Testis (tissue), 3 donors: ENCODE data around the gene THEMIS2. TPM values are rescaled to one million over a fixed set of nuclear protein-coding genes. Genes with fewer than 3 reads are reported as not detected.

Experiments
- DNase-seq: peaks from one replicate; pipeline ENCODE4 v3.0.0-alpha.2; 2019
- H3K27ac ChIP-seq, 2 donors: fragments of 200-600 bp; sonication (generic); one replicate each; pipeline ENCODE4 v1.5.1; 2019
- H3K27me3 ChIP-seq: fragments of 200-600 bp; sonication (generic); one replicate; pipeline ENCODE4 v1.5.1; 2019
- H3K36me3 ChIP-seq: fragments of 200-600 bp; sonication (generic); one replicate; pipeline ENCODE4 v1.5.1; 2017; ENCODE audit warnings: low read depth; ENCODE audit errors: missing control alignments
- H3K4me1 ChIP-seq: fragments of 200-600 bp; sonication (generic); one replicate; pipeline ENCODE4 v1.5.1; 2019
- H3K4me3 ChIP-seq, 2 donors: fragments of 200-600 bp; sonication (generic); one replicate each; pipeline ENCODE4 v1.5.1; 2017 to 2019
- H3K9me3 ChIP-seq: fragments of 200-600 bp; sonication (generic); one replicate; pipeline ENCODE4 v1.5.1; 2017
- CTCF ChIP-seq, 3 experiments: fragments of 450-650 bp in 2 of 3; fragments of 200-600 bp in 1 of 3; sonication (generic) in 1 of 3; IDR thresholded peaks; one replicate each; pipeline ENCODE4 v1.5.1; 2016 to 2019; ENCODE audit warnings: antibody characterized with exemption in 3 of 3, mild to moderate bottlenecking in 2 of 3, moderate library complexity in 1 of 3
- POLR2A ChIP-seq: fragments of 450-650 bp; IDR thresholded peaks from one replicate; pipeline ENCODE4 v1.6.1; 2017; ENCODE audit warnings: antibody characterized with exemption, mild to moderate bottlenecking, moderate library complexity
- WGBS, 2 donors: methylation state at CpG; one replicate each; pipeline ENCODE4 v1.1.5; 2018; 5-methylcytosine and 5-hydroxymethylcytosine counted together
- intact Hi-C: fragments of 100-400 bp; cut with DNase I; formaldehyde crosslinking; loops from one replicate; pipeline ENCODE4 v1.15.1; 2023; ENCODE audit warnings: low total_unique reads
- polyA plus RNA-seq: library from polyadenylated mRNA; stranded (reverse); fragments of 350-450 nt; fragmentation: Illumina TruSeq; extraction: RNeasy Lipid Tissue Mini Kit (QIAGEN cat#74804); gene quantifications from one replicate; pipeline ENCODE4 v1.2.3, GENCODE V29; 2014; ENCODE audit warnings: low read depth, low replicate concordance; ENCODE audit not compliant: insufficient read depth
- total RNA-seq, 2 donors: library from RNA; depleted of rRNA; stranded (reverse); fragments of >200 nt; gene quantifications; one replicate each; pipeline ENCODE4 v1.2.3, GENCODE V29; 2016

The THEMIS2 gene
- total and polyA plus RNA-seq, 3 donors from 2014 or later, result 56.9 to 132 (median 103) TPM

GRCh38 chr1:27878787-27879335, 6.5 kb downstream of the THEMIS2 start:
- Histone ChIP-seq H3K9me3 (no peaks in the 10 kb centered on the region), H3K27ac (no peak overlapping the region), H3K4me1 (peaks cover 3% of the 10 kb centered on the region), H3K27me3 (no peaks in the 10 kb centered on the region), H3K36me3 (no peaks in the 10 kb centered on the region), H3K4me3 (no peak overlapping the region)
- DNase-seq, result no peak
- 65 to 67% methylated on average over 8 of the region's 8 CpGs for WGBS, 2 donors
- no peak for TF ChIP-seq POLR2A
- TF ChIP-seq CTCF (IDR thresholded peaks at IDR 0.05), result no peak
- intact Hi-C loops, result no loop called here

- no peaks in the 10 kb centered on the region for H3K27me3 ChIP-seq
- 75 to 85% methylated on average over 6 to 10 of the region's 10 CpGs for WGBS, 2 donors
- H3K9me3 ChIP-seq, result no peaks in the 10 kb centered on the region
- no peak for DNase-seq
- no peak for TF ChIP-seq POLR2A
- TF ChIP-seq CTCF (IDR thresholded peaks at IDR 0.05), result no peak
- no peak overlapping the region for H3K4me3 ChIP-seq
- H3K36me3 ChIP-seq, result no peaks in the 10 kb centered on the region
- peaks cover 3% of the 10 kb centered on the region for H3K4me1 ChIP-seq
- no peak overlapping the region for H3K27ac ChIP-seq
- intact Hi-C loops, result no loop called here
These were observed 7.2 kb downstream of the THEMIS2 start for GRCh38 chr1:27879374-27880082.

- Histone ChIP-seq H3K36me3 (no peaks in the 10 kb centered on the region), H3K9me3 (no peaks in the 10 kb centered on the region), H3K4me3 (no peak overlapping the region), H3K27me3 (no peaks in the 10 kb centered on the region), H3K4me1 (no peaks in the 10 kb centered on the region), H3K27ac (no peak overlapping the region)
- DNase-seq, result no peak
- TF ChIP-seq POLR2A (no peak), CTCF (IDR thresholded peaks at IDR 0.05) (no peak)
- intact Hi-C loops, result no loop called here
- WGBS, 2 donors, result 67 to 100% methylated on average over 3 to 6 of the region's 6 CpGs
These were observed 10.2 kb downstream of the THEMIS2 start for GRCh38 chr1:27882543-27882903.

- H3K4me3 ChIP-seq, result no peak overlapping the region
- intact Hi-C loops, result no loop called here
- no peaks in the 10 kb centered on the region for H3K27me3 ChIP-seq
- 81 to 92% methylated on average over 13 of the region's 13 CpGs for WGBS, 2 donors
- TF ChIP-seq POLR2A, result no peak
- no peak for TF ChIP-seq CTCF (IDR thresholded peaks at IDR 0.05)
- no peaks in the 10 kb centered on the region for H3K9me3 ChIP-seq
- peak overlapping the region; percentile 48 to 60 for H3K27ac ChIP-seq
- no peaks in the 10 kb centered on the region for H3K36me3 ChIP-seq
- no peak for DNase-seq
- H3K4me1 ChIP-seq, result no peaks in the 10 kb centered on the region
These were observed 11.2 kb downstream of the THEMIS2 start for GRCh38 chr1:27883536-27883935.
